ENCODE measurements around the gene CELSR2. TPM values are rescaled to one million over a fixed set of nuclear protein-coding genes. Genes with fewer than 3 reads are reported as not detected.

CELSR2 gene
- total and polyA plus RNA-seq, 8 donors, result 0.76 to 18.7 (median 6.2) TPM

DNA sequence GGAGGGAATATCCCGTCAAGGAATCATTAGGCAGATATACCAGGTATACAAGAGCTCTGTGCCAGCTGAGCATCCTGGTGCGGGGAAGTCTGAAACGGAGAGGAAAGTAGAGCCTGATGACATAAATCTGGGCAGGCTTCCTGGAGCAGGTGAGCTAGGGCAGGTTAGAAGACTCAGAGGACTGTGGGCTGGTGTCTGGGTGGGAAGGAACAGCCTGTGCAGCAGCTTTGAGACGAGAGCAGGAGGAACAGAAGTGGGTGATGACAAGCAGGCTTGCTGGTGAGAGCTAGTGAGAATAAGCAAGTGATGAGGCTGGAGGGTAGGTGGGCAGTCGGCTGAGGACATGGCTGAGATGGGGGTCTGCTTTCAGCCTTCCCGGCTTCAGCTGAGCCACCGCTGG is 6.7 kb downstream of the CELSR2 start:
- no peaks in the 10 kb centered on the region for H3K27me3 ChIP-seq
- H3K36me3 ChIP-seq, result peaks cover 0 to 27% (median 14%) of the 10 kb centered on the region in 4 donors
- no peak overlapping the region for H3K27ac ChIP-seq
- TF ChIP-seq, protein P1, sequence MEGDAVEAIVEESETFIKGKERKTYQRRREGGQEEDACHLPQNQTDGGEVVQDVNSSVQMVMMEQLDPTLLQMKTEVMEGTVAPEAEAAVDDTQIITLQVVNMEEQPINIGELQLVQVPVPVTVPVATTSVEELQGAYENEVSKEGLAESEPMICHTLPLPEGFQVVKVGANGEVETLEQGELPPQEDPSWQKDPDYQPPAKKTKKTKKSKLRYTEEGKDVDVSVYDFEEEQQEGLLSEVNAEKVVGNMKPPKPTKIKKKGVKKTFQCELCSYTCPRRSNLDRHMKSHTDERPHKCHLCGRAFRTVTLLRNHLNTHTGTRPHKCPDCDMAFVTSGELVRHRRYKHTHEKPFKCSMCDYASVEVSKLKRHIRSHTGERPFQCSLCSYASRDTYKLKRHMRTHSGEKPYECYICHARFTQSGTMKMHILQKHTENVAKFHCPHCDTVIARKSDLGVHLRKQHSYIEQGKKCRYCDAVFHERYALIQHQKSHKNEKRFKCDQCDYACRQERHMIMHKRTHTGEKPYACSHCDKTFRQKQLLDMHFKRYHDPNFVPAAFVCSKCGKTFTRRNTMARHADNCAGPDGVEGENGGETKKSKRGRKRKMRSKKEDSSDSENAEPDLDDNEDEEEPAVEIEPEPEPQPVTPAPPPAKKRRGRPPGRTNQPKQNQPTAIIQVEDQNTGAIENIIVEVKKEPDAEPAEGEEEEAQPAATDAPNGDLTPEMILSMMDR (IDR thresholded peaks at IDR 0.05), result no peak
- TF ChIP-seq POLR2AphosphoS5 (IDR thresholded peaks at IDR 0.05), result no peak
- no peak for TF ChIP-seq POLR2A (IDR thresholded peaks at IDR 0.05)
- no peak for TF ChIP-seq EP300 (IDR thresholded peaks at IDR 0.05)
- H3K4me1 ChIP-seq, result peaks cover 13 to 35% (median 26%) of the 10 kb centered on the region in 4 donors
- no peak overlapping the region for H3K4me3 ChIP-seq
- DNase-seq, result no peak
- intact Hi-C loops (cut with DNase I; ENCODE audit: low total_unique reads), result no loop called here
- no peaks in the 10 kb centered on the region for H3K9me3 ChIP-seq
- WGBS, 5 donors, result 77 to 90% (median 84%) methylated on average over 7 of the region's 7 CpGs

DNA sequence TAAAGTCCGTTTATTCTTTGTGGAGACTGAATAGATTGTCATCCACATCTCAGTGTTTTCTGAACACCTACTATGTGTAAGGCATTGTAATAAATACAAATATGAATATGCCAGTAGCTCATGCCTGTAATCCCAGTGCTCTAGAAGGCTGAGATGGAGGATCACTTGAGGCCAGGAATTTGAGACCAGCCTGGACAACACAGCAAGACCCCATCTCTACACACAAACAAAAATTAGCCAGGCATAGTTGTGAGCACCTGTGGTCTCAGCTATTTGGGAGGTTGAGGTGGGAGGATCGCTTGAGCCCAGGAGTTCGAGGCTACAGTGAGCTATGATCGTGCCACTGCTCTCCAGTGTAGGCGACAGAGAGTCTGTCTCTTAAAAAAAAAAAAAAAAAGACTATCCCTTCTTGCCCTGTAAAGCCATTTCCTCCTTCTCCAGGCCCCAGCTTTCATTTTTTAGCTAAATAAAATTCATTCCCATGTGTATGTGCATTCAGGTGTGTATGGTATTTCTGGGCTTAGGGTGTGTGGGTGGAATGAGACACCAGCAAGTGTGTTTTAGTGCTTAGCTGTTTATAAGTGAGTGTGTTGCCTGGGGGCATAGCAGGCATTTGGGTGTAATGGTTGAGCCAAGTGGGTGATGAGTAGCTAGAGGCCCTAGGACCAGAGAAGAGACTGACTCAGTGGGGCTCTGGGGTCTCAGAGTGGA is 7.8 kb downstream of the CELSR2 start:
- Histone ChIP-seq H3K27ac (no peak overlapping the region), H3K9me3 (no peaks in the 10 kb centered on the region), H3K36me3 (peaks cover 0 to 34% (median 17%) of the 10 kb centered on the region in 4 donors), H3K27me3 (no peaks in the 10 kb centered on the region), H3K4me1 (peaks cover 13 to 35% (median 24%) of the 10 kb centered on the region in 4 donors), H3K4me3 (no peak overlapping the region)
- 86 to 98% (median 90%) methylated on average over 5 of the region's 5 CpGs for WGBS, 5 donors
- TF ChIP-seq, protein P1 (IDR thresholded peaks at IDR 0.05), result no peak
- intact Hi-C loops (cut with DNase I; ENCODE audit: low total_unique reads), result no loop called here
- DNase-seq, result no peak

DNA sequence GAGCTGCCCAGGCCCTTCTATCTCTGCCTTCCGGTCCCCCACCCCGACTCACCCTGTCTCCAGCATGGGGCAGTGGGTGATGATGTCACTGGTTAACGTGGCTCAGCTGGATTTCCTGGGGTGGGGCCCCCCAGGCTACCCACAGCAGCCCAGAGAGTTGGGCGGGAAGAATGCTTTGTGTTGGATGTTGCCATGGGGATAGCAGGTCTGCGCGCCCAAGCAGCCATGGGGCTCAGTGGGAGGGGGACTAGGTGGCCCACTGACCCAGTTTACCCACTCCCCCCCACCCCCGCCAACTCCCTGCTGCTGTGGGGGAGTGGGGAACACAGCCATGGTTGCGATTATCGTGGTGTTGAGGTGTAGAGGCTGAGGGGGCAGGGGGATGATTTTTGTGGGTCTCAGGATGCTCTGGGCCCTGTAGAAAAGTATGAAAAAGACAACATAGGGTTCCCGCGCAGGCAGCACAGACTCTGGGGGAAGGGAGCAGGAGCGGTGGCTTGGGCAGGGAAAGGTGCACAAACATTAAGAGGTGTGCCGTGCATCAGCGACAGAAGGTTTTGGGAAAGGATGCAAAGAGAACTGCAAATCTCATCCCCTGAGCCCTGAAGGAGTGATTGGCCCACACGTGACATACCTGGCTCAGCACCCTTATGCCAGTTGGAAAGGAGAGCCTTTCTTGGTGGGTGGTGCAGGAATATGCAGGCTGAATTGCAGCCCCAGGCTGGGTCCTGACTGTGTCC is 8.5 kb downstream of the CELSR2 start:
- Histone ChIP-seq H3K27me3 (no peaks in the 10 kb centered on the region), H3K9me3 (no peaks in the 10 kb centered on the region), H3K4me3 (no peak overlapping the region), H3K27ac (no peak overlapping the region), H3K36me3 (peaks cover 0 to 34% (median 17%) of the 10 kb centered on the region in 4 donors), H3K4me1 (peaks cover 13 to 32% (median 24%) of the 10 kb centered on the region in 4 donors)
- 76 to 88% (median 88%) methylated on average over 14 to 15 of the region's 15 CpGs for WGBS, 5 donors
- TF ChIP-seq, protein P1 (IDR thresholded peaks at IDR 0.05), result no peak
- TF ChIP-seq POLR2AphosphoS5 (IDR thresholded peaks at IDR 0.05) (no peak), EP300 (IDR thresholded peaks at IDR 0.05) (no peak)
- intact Hi-C loops (cut with DNase I; ENCODE audit: low total_unique reads), result no loop called here
- no peak for DNase-seq

DNA sequence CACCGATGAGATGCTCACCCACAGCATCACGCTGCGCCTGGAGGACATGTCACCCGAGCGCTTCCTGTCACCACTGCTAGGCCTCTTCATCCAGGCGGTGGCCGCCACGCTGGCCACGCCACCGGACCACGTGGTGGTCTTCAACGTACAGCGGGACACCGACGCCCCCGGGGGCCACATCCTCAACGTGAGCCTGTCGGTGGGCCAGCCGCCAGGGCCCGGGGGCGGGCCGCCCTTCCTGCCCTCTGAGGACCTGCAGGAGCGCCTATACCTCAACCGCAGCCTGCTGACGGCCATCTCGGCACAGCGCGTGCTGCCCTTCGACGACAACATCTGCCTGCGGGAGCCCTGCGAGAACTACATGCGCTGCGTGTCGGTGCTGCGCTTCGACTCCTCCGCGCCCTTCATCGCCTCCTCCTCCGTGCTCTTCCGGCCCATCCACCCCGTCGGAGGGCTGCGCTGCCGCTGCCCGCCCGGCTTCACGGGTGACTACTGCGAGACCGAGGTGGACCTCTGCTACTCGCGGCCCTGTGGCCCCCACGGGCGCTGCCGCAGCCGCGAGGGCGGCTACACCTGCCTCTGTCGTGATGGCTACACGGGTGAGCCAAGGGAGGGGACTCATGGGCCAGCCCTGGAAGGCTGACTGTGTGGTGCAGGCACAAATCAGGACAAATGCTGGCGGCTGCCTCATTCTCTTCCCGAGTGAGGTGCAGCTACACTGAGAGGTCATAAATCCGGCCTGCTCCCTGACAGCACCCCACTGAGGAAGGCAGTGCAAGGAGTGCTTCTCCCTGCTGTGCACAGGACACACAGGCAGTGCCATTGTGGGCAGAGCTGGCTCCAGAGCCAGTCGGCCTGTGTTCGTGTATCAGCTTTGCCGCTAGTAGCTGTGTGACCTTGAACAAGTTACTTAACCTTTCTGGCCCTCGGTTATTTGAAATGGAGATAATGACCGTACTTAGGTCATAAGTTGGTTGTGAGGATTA is 9.4 kb downstream of the CELSR2 start:
- Histone ChIP-seq H3K36me3 (peaks cover 0 to 34% (median 17%) of the 10 kb centered on the region in 4 donors), H3K9me3 (no peaks in the 10 kb centered on the region), H3K27ac (no peak overlapping the region), H3K27me3 (no peaks in the 10 kb centered on the region), H3K4me3 (no peak overlapping the region), H3K4me1 (peaks cover 13 to 27% (median 23%) of the 10 kb centered on the region in 4 donors)
- intact Hi-C loops (cut with DNase I; ENCODE audit: low total_unique reads), result no loop called here
- WGBS, 5 donors, result 90 to 91% (median 91%) methylated on average over 40 to 69 of the region's 69 CpGs
- no peak for DNase-seq
- TF ChIP-seq POLR2AphosphoS5 (IDR thresholded peaks at IDR 0.05), result no peak
- no peak for TF ChIP-seq EP300 (IDR thresholded peaks at IDR 0.05)
- no peak for TF ChIP-seq POLR2A (IDR thresholded peaks at IDR 0.05)
- TF ChIP-seq, protein P1 (IDR thresholded peaks at IDR 0.05), result no peak

Measured in stomach (tissue), 9 donors.